Vagina (tissue), 2 donors: ENCODE data around the gene AGXT2.

ENCODE experiments used
- CTCF ChIP-seq, 3 experiments: fragments of 450-650 bp in 2 of 3; fragments of 200-600 bp in 1 of 3; sonication (generic) in 1 of 3; IDR thresholded peaks; one replicate each; pipeline ENCODE4 v1.5.1; 2017 to 2019; ENCODE audit warnings: antibody characterized with exemption in 3 of 3, mild to moderate bottlenecking in 2 of 3, moderate library complexity in 2 of 3
- POLR2A ChIP-seq, 2 donors: fragments of 450-650 bp; IDR thresholded peaks; one replicate each; pipeline ENCODE4 v1.6.1; 2017; ENCODE audit warnings: antibody characterized with exemption in 2 of 2, mild to moderate bottlenecking in 2 of 2, moderate library complexity in 2 of 2

GRCh38 chr5:35002459-35002858, 45.3 kb downstream of the AGXT2 start:
- TF ChIP-seq CTCF (IDR thresholded peaks at IDR 0.05) (no peak), POLR2A (IDR thresholded peaks at IDR 0.05) (no peak)
